H9 (cell line): ENCODE data around the gene CCDC27. TPM values are rescaled to one million over a fixed set of nuclear protein-coding genes. Genes with fewer than 3 reads are reported as not detected.

Experiments
- DNase-seq: peaks from one replicate; pipeline ENCODE4 v3.0.0-alpha.2; 2017
- H2AFZ ChIP-seq: one replicate; pipeline ENCODE4 v1.6.1; 2013; ENCODE audit warnings: mild to moderate bottlenecking, low read length, control low read depth, moderate library complexity
- H2AK5ac ChIP-seq: 2 replicates; pipeline ENCODE4 v1.6.1; 2013; ENCODE audit warnings: low read length, control low read depth, mixed read lengths; ENCODE audit not compliant: insufficient read length
- H2BK120ac ChIP-seq: one replicate; pipeline ENCODE4 v1.6.1; 2013; ENCODE audit warnings: low read depth, mild to moderate bottlenecking, low read length, control low read depth, inconsistent platforms; ENCODE audit not compliant: poor library complexity, severe bottlenecking
- H2BK12ac ChIP-seq: 2 replicates; pipeline ENCODE4 v1.6.1; 2013; ENCODE audit warnings: low read length, control low read depth, mixed read lengths, low read depth; ENCODE audit not compliant: insufficient read length
- H2BK15ac ChIP-seq: 2 replicates; pipeline ENCODE4 v1.6.1; 2013; ENCODE audit warnings: low read depth, low read length, control low read depth
- H2BK20ac ChIP-seq: one replicate; pipeline ENCODE4 v1.6.1; 2013; ENCODE audit warnings: low read depth, mild to moderate bottlenecking, low read length, control low read depth, inconsistent platforms; ENCODE audit not compliant: poor library complexity, severe bottlenecking
- H2BK5ac ChIP-seq: 2 replicates; pipeline ENCODE4 v1.6.1; 2013; ENCODE audit warnings: low read length, control low read depth, mixed read lengths; ENCODE audit not compliant: insufficient read length
- H3K14ac ChIP-seq: 2 replicates; pipeline ENCODE4 v1.6.1; 2013; ENCODE audit warnings: low read length, control low read depth; ENCODE audit not compliant: insufficient read depth
- H3K18ac ChIP-seq: 2 replicates; pipeline ENCODE4 v1.6.1; 2013; ENCODE audit warnings: low read depth, mild to moderate bottlenecking, mixed read lengths, low read length, control low read depth; ENCODE audit not compliant: insufficient read length
- H3K23ac ChIP-seq: 2 replicates; pipeline ENCODE4 v1.6.1; 2013; ENCODE audit warnings: low read length, control low read depth, mixed read lengths, low read depth; ENCODE audit not compliant: insufficient read length
- H3K23me2 ChIP-seq: 2 replicates; pipeline ENCODE4 v1.6.1; 2013; ENCODE audit warnings: low read depth, mild to moderate bottlenecking, mixed read lengths, low read length, control low read depth; ENCODE audit not compliant: insufficient read length, poor library complexity, severe bottlenecking
- H3K27ac ChIP-seq: 2 replicates; pipeline ENCODE4 v1.5.1; 2013; ENCODE audit warnings: low read length, control low read depth, mixed read lengths, low read depth; ENCODE audit not compliant: insufficient read length
- H3K27me3 ChIP-seq: 2 replicates; pipeline ENCODE4 v1.6.1; 2013; ENCODE audit warnings: low read length, control low read depth, inconsistent platforms; ENCODE audit not compliant: insufficient read depth
- H3K4ac ChIP-seq: 2 replicates; pipeline ENCODE4 v1.6.1; 2013; ENCODE audit warnings: low read depth, mild to moderate bottlenecking, control low read depth, inconsistent platforms, low read length, moderate library complexity
- H3K4me1 ChIP-seq: 2 replicates; pipeline ENCODE4 v1.6.1; 2013; ENCODE audit warnings: low read length, control low read depth, inconsistent platforms; ENCODE audit not compliant: insufficient read depth
- H3K4me2 ChIP-seq: 2 replicates; pipeline ENCODE4 v1.6.1; 2013; ENCODE audit warnings: low read length, control low read depth, mixed read lengths; ENCODE audit not compliant: insufficient read length, insufficient read depth
- H3K56ac ChIP-seq: 2 replicates; pipeline ENCODE4 v1.6.1; 2013; ENCODE audit warnings: low read depth, mild to moderate bottlenecking, mixed read lengths, low read length, control low read depth; ENCODE audit not compliant: insufficient read length
- H3K79me1 ChIP-seq: 2 replicates; pipeline ENCODE4 v1.6.1; 2013; ENCODE audit warnings: low read depth, mild to moderate bottlenecking, moderate library complexity, low read length, control low read depth, inconsistent platforms; ENCODE audit not compliant: insufficient read depth, poor library complexity, severe bottlenecking
- H3K79me2 ChIP-seq: 2 replicates; pipeline ENCODE4 v1.6.1; 2013; ENCODE audit warnings: low read length, control low read depth, inconsistent platforms; ENCODE audit not compliant: insufficient read depth
- H3K9ac ChIP-seq: 2 replicates; pipeline ENCODE4 v1.6.1; 2013; ENCODE audit warnings: low read length, control low read depth, mixed read lengths; ENCODE audit not compliant: insufficient read length; ENCODE audit errors: extremely low read depth
- H3K9me3 ChIP-seq: one replicate; pipeline ENCODE4 v1.6.1; 2013; ENCODE audit warnings: low read depth, low read length, inconsistent platforms; ENCODE audit not compliant: control insufficient read depth
- H3T11ph ChIP-seq: one replicate; pipeline ENCODE4 v1.6.1; 2013; ENCODE audit warnings: mild to moderate bottlenecking, low read length, control low read depth, inconsistent platforms
- H4K20me1 ChIP-seq: one replicate; pipeline ENCODE4 v1.6.1; 2013; ENCODE audit not compliant: control insufficient read depth, insufficient read length, insufficient read depth
- H4K5ac ChIP-seq: 2 replicates; pipeline ENCODE4 v1.6.1; 2013; ENCODE audit warnings: low read depth, mild to moderate bottlenecking, mixed read lengths, low read length, control low read depth; ENCODE audit not compliant: insufficient read length
- H4K8ac ChIP-seq: replicated peaks from 2 replicates; pipeline ENCODE4 v1.6.1; 2013; ENCODE audit warnings: low read length, control low read depth, mixed read lengths, low read depth; ENCODE audit not compliant: insufficient read length
- H4K91ac ChIP-seq: 2 replicates; pipeline ENCODE4 v1.6.1; 2013; ENCODE audit warnings: low read depth, mild to moderate bottlenecking, moderate library complexity, mixed read lengths, low read length, control low read depth; ENCODE audit not compliant: insufficient read length
- H3K27ac Mint-ChIP-seq, 3 experiments: 2 replicates in 2 of 3; 3 replicates in 1 of 3; pipeline ENCODE4 v1.8.0; 2020 to 2021; ENCODE audit warnings: mixed read lengths in 3 of 3, mild to moderate bottlenecking in 1 of 3, moderate library complexity in 1 of 3
- H3K27me3 Mint-ChIP-seq: 2 replicates; pipeline ENCODE4 v1.8.0; 2021; ENCODE audit warnings: low read depth, mild to moderate bottlenecking, moderate library complexity, mixed read lengths
- H3K36me3 Mint-ChIP-seq, 3 experiments: 2 replicates in 2 of 3; 3 replicates in 1 of 3; pipeline ENCODE4 v1.8.0; 2020 to 2021; ENCODE audit warnings: low read depth in 3 of 3, mixed read lengths in 3 of 3; ENCODE audit not compliant: insufficient read depth in 1 of 3
- H3K4me1 Mint-ChIP-seq, 2 experiments: 2 replicates each; pipeline ENCODE4 v1.8.0; 2020; ENCODE audit warnings: mixed read lengths in 2 of 2
- H3K4me3 Mint-ChIP-seq, 2 experiments: 2 replicates in 1 of 2; 3 replicates in 1 of 2; pipeline ENCODE4 v1.8.0; 2020 to 2021; ENCODE audit warnings: mild to moderate bottlenecking in 2 of 2, mixed read lengths in 2 of 2, moderate library complexity in 1 of 2
- H3K9me3 Mint-ChIP-seq, 2 experiments: 2 replicates in 1 of 2; 3 replicates in 1 of 2; pipeline ENCODE4 v1.8.0; 2020; ENCODE audit warnings: mild to moderate bottlenecking in 2 of 2, mixed read lengths in 2 of 2, moderate library complexity in 1 of 2
- WGBS: extraction: QIAGEN DNeasy Blood & Tissue Kit; methylation state at CpG from one replicate; pipeline ENCODE4 v1.1.7; 2013; ENCODE audit warnings: missing lambda C conversion rate, low lambda C conversion rate, mixed read lengths; ENCODE audit not compliant: insufficient read length; ENCODE audit errors: extremely low coverage; 5-methylcytosine and 5-hydroxymethylcytosine counted together
- total RNA-seq: library from RNA; stranded (reverse); gene quantifications from 2 replicates; pipeline ENCODE4 v1.2.1, GENCODE V29; 2021
- TF ChIP-seq, protein P1 (sequence below): fragments of 200-600 bp; sonication (generic); conservative IDR thresholded peaks from 3 replicates; pipeline ENCODE4 v1.8.0; 2021; ENCODE audit warnings: antibody characterized with exemption, mild to moderate bottlenecking

Gene CCDC27
- total RNA-seq, 1 experiment from 2014 or later = not detected

DNA sequence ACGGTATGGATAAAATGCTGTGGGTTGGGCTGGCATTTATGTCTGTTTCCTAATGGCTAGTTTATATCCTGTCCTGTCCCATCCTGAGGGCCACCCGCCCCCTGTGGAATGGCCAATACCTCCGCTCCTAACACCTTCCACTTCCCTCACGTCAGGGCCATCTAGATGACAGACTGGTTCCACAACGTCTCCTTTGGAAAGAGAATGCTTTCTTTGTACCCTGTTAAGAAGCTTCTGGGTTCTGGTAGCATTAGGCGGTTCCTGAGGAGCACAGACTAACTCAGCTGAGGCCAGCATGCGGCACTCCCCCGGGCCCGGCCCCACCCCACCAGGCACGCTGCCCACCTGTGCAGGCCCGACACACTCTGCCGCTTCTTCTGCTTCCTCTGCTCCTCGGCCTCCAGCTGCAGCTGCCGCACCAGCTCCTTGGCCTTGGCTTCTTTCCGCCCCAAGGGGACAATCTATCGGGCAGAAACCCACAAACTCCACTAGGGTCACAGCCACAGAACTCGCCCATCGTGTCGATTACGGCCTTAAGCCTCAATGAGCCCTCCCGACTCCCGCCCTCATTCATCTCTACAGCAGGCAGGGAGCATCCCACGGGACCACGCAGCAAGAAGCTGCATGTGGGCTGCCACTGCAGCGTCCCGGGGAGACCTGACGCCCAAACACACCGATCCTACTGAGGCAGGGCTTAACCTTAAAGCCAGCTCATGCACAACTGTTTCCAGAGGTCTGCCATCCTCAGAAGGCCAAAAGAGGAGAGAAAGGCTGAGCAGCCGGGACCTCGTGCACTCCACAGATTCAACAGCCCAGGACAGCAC, 31.6 kb downstream of the CCDC27 start:
- TF ChIP-seq, protein P1, sequence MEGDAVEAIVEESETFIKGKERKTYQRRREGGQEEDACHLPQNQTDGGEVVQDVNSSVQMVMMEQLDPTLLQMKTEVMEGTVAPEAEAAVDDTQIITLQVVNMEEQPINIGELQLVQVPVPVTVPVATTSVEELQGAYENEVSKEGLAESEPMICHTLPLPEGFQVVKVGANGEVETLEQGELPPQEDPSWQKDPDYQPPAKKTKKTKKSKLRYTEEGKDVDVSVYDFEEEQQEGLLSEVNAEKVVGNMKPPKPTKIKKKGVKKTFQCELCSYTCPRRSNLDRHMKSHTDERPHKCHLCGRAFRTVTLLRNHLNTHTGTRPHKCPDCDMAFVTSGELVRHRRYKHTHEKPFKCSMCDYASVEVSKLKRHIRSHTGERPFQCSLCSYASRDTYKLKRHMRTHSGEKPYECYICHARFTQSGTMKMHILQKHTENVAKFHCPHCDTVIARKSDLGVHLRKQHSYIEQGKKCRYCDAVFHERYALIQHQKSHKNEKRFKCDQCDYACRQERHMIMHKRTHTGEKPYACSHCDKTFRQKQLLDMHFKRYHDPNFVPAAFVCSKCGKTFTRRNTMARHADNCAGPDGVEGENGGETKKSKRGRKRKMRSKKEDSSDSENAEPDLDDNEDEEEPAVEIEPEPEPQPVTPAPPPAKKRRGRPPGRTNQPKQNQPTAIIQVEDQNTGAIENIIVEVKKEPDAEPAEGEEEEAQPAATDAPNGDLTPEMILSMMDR = no peak
- Histone ChIP-seq H3K56ac (no peak overlapping the region), H2BK15ac (no peak overlapping the region), H3K9ac (no peak overlapping the region), H3K27ac (no peak overlapping the region), H3K23ac (no peak overlapping the region), H3K4me1 (no peaks in the 10 kb centered on the region), H4K5ac (no peak overlapping the region), H3T11ph (no peak overlapping the region), H3K23me2 (no peaks in the 10 kb centered on the region), H3K79me2 (peaks cover 3% of the 10 kb centered on the region; the same call in 1 of the 2 replicates), H3K9me3 (no peaks in the 10 kb centered on the region), H3K18ac (no peak overlapping the region), H4K8ac (no peak overlapping the region), H4K20me1 (no peaks in the 10 kb centered on the region), H2AFZ (no peak overlapping the region), H4K91ac (no peak overlapping the region), H2BK12ac (no peak overlapping the region), H2BK5ac (no peak overlapping the region), H3K27me3 (no peaks in the 10 kb centered on the region), H3K4ac (no peak overlapping the region), H2BK120ac (no peak overlapping the region), H3K14ac (no peak overlapping the region), H2AK5ac (no peak overlapping the region), H2BK20ac (no peak overlapping the region), H3K79me1 (no peaks in the 10 kb centered on the region), H3K4me2 (no peak overlapping the region)
- no peak overlapping the region; a peak in 1 of 7 replicates for H3K27ac Mint-ChIP-seq
- H3K4me1 Mint-ChIP-seq = peaks cover 5 to 7% of the 10 kb centered on the region in 2 experiments; a peak in 3 of 4 replicates
- DNase-seq = no peak
- peaks cover 73 to 86% (median 86%) of the 10 kb centered on the region in 3 experiments for H3K36me3 Mint-ChIP-seq
- H3K4me3 Mint-ChIP-seq = no peak overlapping the region; a peak in 1 of 5 replicates
- no peaks in the 10 kb centered on the region for H3K9me3 Mint-ChIP-seq
- H3K27me3 Mint-ChIP-seq = no peaks in the 10 kb centered on the region
- no CpG with 5 or more reads among the region's 30 CpGs for WGBS
